ENCODE results near the gene ZNF568. TPM values are rescaled to one million over a fixed set of nuclear protein-coding genes. Genes with fewer than 3 reads are reported as not detected.
A peak's percentile ranks its signal among the peaks of the same experiment; 100 is the strongest.

ZNF568 gene
- total and polyA plus RNA-seq, 2 donors (not counting 1 experiment from before 2014, with no cell fraction given) = 8.2 to 21.1 TPM

DNA sequence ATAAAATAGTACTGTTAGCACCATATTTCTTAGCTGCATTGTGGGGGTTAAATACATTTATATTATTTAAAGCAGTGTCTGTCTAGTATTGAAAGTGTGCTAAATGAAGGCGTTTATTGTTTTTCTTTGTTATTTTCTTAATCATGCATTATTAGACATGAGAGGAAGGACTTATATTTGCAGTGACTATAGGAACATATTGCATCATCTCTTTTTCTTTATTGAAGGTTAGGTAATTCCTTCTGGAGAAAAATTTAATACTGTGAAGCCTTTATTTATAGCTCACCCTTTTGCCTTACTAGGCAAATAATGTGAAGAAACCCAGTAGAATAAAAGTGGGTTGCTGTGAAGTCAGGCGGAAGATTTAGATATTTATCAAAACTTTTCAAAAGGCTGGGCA, 83.2 kb downstream of the ZNF568 start:
- TF ChIP-seq CTCF (IDR thresholded peaks at IDR 0.05) = no peak
- Histone ChIP-seq H3K36me3 (replicated peaks in 1 of 2; ENCODE audit: control extremely low read depth in 1 of 2, control insufficient read depth in 1 of 2, extremely low read depth in 1 of 2, insufficient read depth in 2 of 2, low read length in 1 of 2) (peaks cover 9 to 15% of the 10 kb centered on the region in 2 experiments), H3K79me2 (ENCODE audit: control insufficient read depth, insufficient read depth, low read length) (no peaks in the 10 kb centered on the region), H3K27ac (ENCODE audit: low read length in 2 of 2) (no peak overlapping the region), H3K27me3 (replicated peaks in 1 of 4; ENCODE audit: control extremely low read depth in 1 of 4, control insufficient read depth in 3 of 4, insufficient read depth in 4 of 4, low read length in 3 of 4) (no peaks in the 10 kb centered on the region), H4K20me1 (ENCODE audit: control insufficient read depth, insufficient read depth, low read length, poor library complexity, severe bottlenecking) (no peaks in the 10 kb centered on the region), H3K4me2 (replicated peaks; ENCODE audit: low read depth, low read length, poor library complexity, severe bottlenecking) (no peak overlapping the region), H3K9me3 (ENCODE audit: control extremely low read depth in 1 of 3, control insufficient read depth in 2 of 3, insufficient read depth in 1 of 3, low read length in 2 of 3) (peaks cover 6 to 55% (median 24%) of the 10 kb centered on the region in 3 donors), H3K4me1 (ENCODE audit: control insufficient read depth in 2 of 2, insufficient read depth in 2 of 2, low read length in 2 of 2) (no peaks in the 10 kb centered on the region), H3K9ac (ENCODE audit: low read length) (no peak overlapping the region), H3K4me3 (ENCODE audit: control extremely low read depth in 1 of 5, extremely low read depth in 1 of 5, insufficient read depth in 1 of 5, low read depth in 2 of 5, low read length in 4 of 5) (no peak overlapping the region), H2AFZ (ENCODE audit: insufficient read depth, low read depth, low read length, poor library complexity, severe bottlenecking) (no peak overlapping the region)
- no peak overlapping the region for H3K4me3 Mint-ChIP-seq
- peaks cover 11% of the 10 kb centered on the region for H3K9me3 Mint-ChIP-seq (ENCODE audit: insufficient read depth)
- H3K27me3 Mint-ChIP-seq = no peaks in the 10 kb centered on the region
- DNase-seq = no peak
- ChIA-PET CTCF (no interaction called here), POLR2A (no interaction called here)
- 100% methylated on average over 1 of the region's 2 CpGs for WGBS (ENCODE audit: insufficient coverage)
- intact Hi-C loops (cut with micrococcal nuclease) = no loop called here
- no peak for ATAC-seq (ENCODE audit: low read depth)
- H3K4me1 Mint-ChIP-seq = no peaks in the 10 kb centered on the region
- no peak overlapping the region for H3K27ac Mint-ChIP-seq

- ATAC-seq (ENCODE audit: low read depth) (no peak), DNase-seq (peak; percentile 28)
- Histone ChIP-seq H3K4me1 (ENCODE audit: control insufficient read depth in 2 of 2, insufficient read depth in 2 of 2, low read length in 2 of 2) (no peaks in the 10 kb centered on the region), H3K79me2 (ENCODE audit: control insufficient read depth, insufficient read depth, low read length) (no peaks in the 10 kb centered on the region), H3K9me3 (ENCODE audit: control extremely low read depth in 1 of 3, control insufficient read depth in 2 of 3, insufficient read depth in 1 of 3, low read length in 2 of 3) (peaks cover 0 to 78% (median 2%) of the 10 kb centered on the region in 3 donors), H3K27ac (ENCODE audit: low read length in 2 of 2) (no peak overlapping the region), H2AFZ (ENCODE audit: insufficient read depth, low read depth, low read length, poor library complexity, severe bottlenecking) (peak overlapping the region; percentile 59), H3K4me3 (ENCODE audit: control extremely low read depth in 1 of 5, extremely low read depth in 1 of 5, insufficient read depth in 1 of 5, low read depth in 2 of 5, low read length in 4 of 5) (peak overlapping the region in 4 of 5 experiments; percentile 12 to 68 (median 40)), H3K27me3 (replicated peaks in 1 of 4; ENCODE audit: control extremely low read depth in 1 of 4, control insufficient read depth in 3 of 4, insufficient read depth in 4 of 4, low read length in 3 of 4) (no peaks in the 10 kb centered on the region), H4K20me1 (ENCODE audit: control insufficient read depth, insufficient read depth, low read length, poor library complexity, severe bottlenecking) (no peaks in the 10 kb centered on the region), H3K36me3 (replicated peaks in 1 of 2; ENCODE audit: control extremely low read depth in 1 of 2, control insufficient read depth in 1 of 2, extremely low read depth in 1 of 2, insufficient read depth in 2 of 2, low read length in 1 of 2) (no peaks in the 10 kb centered on the region), H3K4me2 (replicated peaks; ENCODE audit: low read depth, low read length, poor library complexity, severe bottlenecking) (peak overlapping the region; percentile 51), H3K9ac (ENCODE audit: low read length) (peak overlapping the region; percentile 58)
- Mint-ChIP-seq H3K27ac (peak overlapping the region; percentile 11), H3K9me3 (ENCODE audit: insufficient read depth) (peaks cover 4% of the 10 kb centered on the region), H3K27me3 (no peaks in the 10 kb centered on the region), H3K4me3 (peak overlapping the region; percentile 81), H3K4me1 (no peaks in the 10 kb centered on the region)
- CTCF ChIA-PET = no interaction called here
- WGBS (ENCODE audit: insufficient coverage) = 49% methylated on average over 41 of the region's 48 CpGs
- intact Hi-C loops (cut with micrococcal nuclease) = no loop called here
- TF ChIP-seq CTCF (IDR thresholded peaks at IDR 0.05) = no peak
- no peak for TF ChIP-seq EZH2 (IDR thresholded peaks at IDR 0.05; ENCODE audit: borderline replicate concordance, insufficient read depth, low read depth, low read length, poor library complexity, severe bottlenecking)
- POLR2A ChIA-PET = no interaction called here
These were observed 91.6 kb downstream of the ZNF568 start for GRCh38 chr19:37007587-37008220.
